ENCODE data around the gene ATRX.
"Not testable (repeated sequence)": the region's sequence is repeated elsewhere in the genome, so short reads cannot be mapped to it uniquely, and the experiment has no call there.

ATRX gene

GRCh38 chrX:77740376-77740905 is 45.6 kb downstream of the ATRX start:
- DNase-seq (ENCODE audit: low read depth) = no peak

GRCh38 chrX:77733342-77733741 is 52.7 kb downstream of the ATRX start:
- DNase-seq (ENCODE audit: low read depth) = no peak

- no peak for DNase-seq (ENCODE audit: low read depth)
Observed at GRCh38 chrX:77731821-77732419, 54.1 kb downstream of the ATRX start.

- not testable (repeated sequence) for DNase-seq (ENCODE audit: low read depth)
Observed at GRCh38 chrX:77726095-77726494, 59.9 kb downstream of the ATRX start.

GRCh38 chrX:77723681-77724080 is 62.3 kb downstream of the ATRX start:
- DNase-seq (ENCODE audit: low read depth) = no peak

GRCh38 chrX:77719388-77719787 is 66.6 kb downstream of the ATRX start:
- DNase-seq (ENCODE audit: low read depth) = no peak

GRCh38 chrX:77704881-77705280 is 81.1 kb downstream of the ATRX start:
- no peak for DNase-seq (ENCODE audit: low read depth)

GRCh38 chrX:77698242-77698641 is 87.8 kb downstream of the ATRX start:
- no peak for DNase-seq (ENCODE audit: low read depth)

GRCh38 chrX:77694491-77694890 is 91.5 kb downstream of the ATRX start:
- DNase-seq (ENCODE audit: low read depth) = no peak

- DNase-seq (ENCODE audit: low read depth) = no peak
Observed at GRCh38 chrX:77693594-77693993, 92.4 kb downstream of the ATRX start.

GRCh38 chrX:77691916-77692315 is 94.1 kb downstream of the ATRX start:
- DNase-seq (ENCODE audit: low read depth) = no peak

GRCh38 chrX:77689376-77689775 is 96.6 kb downstream of the ATRX start:
- no peak for DNase-seq (ENCODE audit: low read depth)

GRCh38 chrX:77685683-77686082 is 100.3 kb downstream of the ATRX start:
- DNase-seq (ENCODE audit: low read depth) = not testable (repeated sequence)

GRCh38 chrX:77679144-77679543 is 106.9 kb downstream of the ATRX start:
- DNase-seq (ENCODE audit: low read depth) = no peak

GRCh38 chrX:77675986-77676385 is 110.0 kb downstream of the ATRX start:
- DNase-seq (ENCODE audit: low read depth) = no peak

- DNase-seq (ENCODE audit: low read depth) = no peak
Observed at GRCh38 chrX:77668391-77669237, 117.4 kb downstream of the ATRX start.

- no peak for DNase-seq (ENCODE audit: low read depth)
Observed at GRCh38 chrX:77658886-77659285, 127.1 kb downstream of the ATRX start.

- DNase-seq (ENCODE audit: low read depth) = no peak
Observed at GRCh38 chrX:77652095-77652494, 133.9 kb downstream of the ATRX start.

GRCh38 chrX:77640702-77641101 is 145.3 kb downstream of the ATRX start:
- DNase-seq (ENCODE audit: low read depth) = no peak

- no peak for DNase-seq (ENCODE audit: low read depth)
Observed at GRCh38 chrX:77639820-77640219, 146.2 kb downstream of the ATRX start.

GRCh38 chrX:77638397-77638796 is 147.6 kb downstream of the ATRX start:
- DNase-seq (ENCODE audit: low read depth) = no peak

- no peak for DNase-seq (ENCODE audit: low read depth)
Observed at GRCh38 chrX:77635373-77635772, 150.6 kb downstream of the ATRX start.

GRCh38 chrX:77628294-77629025 is 157.6 kb downstream of the ATRX start:
- DNase-seq (ENCODE audit: low read depth) = no peak
